Cardiac muscle cell (in vitro differentiated cells and primary cell): Measurements from ENCODE around the gene SLC29A2. TPM values are rescaled to one million over a fixed set of nuclear protein-coding genes. Genes with fewer than 3 reads are reported as not detected.
"Not testable (repeated sequence)": the region's sequence is repeated elsewhere in the genome, so short reads cannot be mapped to it uniquely, and the experiment has no call there.

Source experiments
- DNase-seq, 2 donors: peaks; one replicate each; pipeline versions ENCODE4 v3.0.0 to v3.0.0-alpha.2; 2010 to 2017; ENCODE audit warnings: low read depth in 1 of 2, low spot score in 1 of 2
- H3K27ac ChIP-seq: fragments of 200-600 bp; sonication (generic); 2 replicates; pipeline ENCODE4 v1.5.1; 2016
- H3K27me3 ChIP-seq: fragments of 200-600 bp; sonication (generic); 2 replicates; pipeline ENCODE4 v1.6.0; 2016; ENCODE audit warnings: control low read depth
- H3K36me3 ChIP-seq: fragments of 200-600 bp; sonication (generic); 2 replicates; pipeline ENCODE4 v1.5.1; 2016; ENCODE audit warnings: control low read depth
- H3K4me1 ChIP-seq: fragments of 200-600 bp; sonication (generic); 2 replicates; pipeline ENCODE4 v1.8.1; 2017; ENCODE audit warnings: low read depth, mild to moderate bottlenecking, mixed run types
- H3K4me3 ChIP-seq: fragments of 200-600 bp; sonication (generic); 2 replicates; pipeline ENCODE4 v1.5.1; 2016; ENCODE audit warnings: mild to moderate bottlenecking
- H3K9me3 ChIP-seq: fragments of 200-600 bp; sonication (generic); 2 replicates; pipeline ENCODE4 v1.5.1; 2017; ENCODE audit warnings: low read depth, mild to moderate bottlenecking, control low read depth
- polyA plus RNA-seq: library from polyadenylated mRNA; unstranded; fragments of >200 nt; fragmentation: Nextera tagmentation; extraction: Ambion mirVana; gene quantifications from 2 replicates; pipeline ENCODE4 v1.2.1, GENCODE V29; 2016
- total RNA-seq: library from RNA; depleted of rRNA; stranded (reverse); fragments of >200 nt; gene quantifications from 2 replicates; pipeline ENCODE4 v1.2.3, GENCODE V29; 2016
- TF ChIP-seq, protein P1 (sequence below): IDR thresholded peaks from 2 replicates; pipeline ENCODE4 v1.5.1; 2012; ENCODE audit warnings: low read depth, mild to moderate bottlenecking, low read length

Gene SLC29A2
- total and polyA plus RNA-seq, 2 experiments from 2014 or later: 36.8 to 50.2 TPM

GRCh38 chr11:66325263-66325671 lies 46.3 kb downstream of the SLC29A2 start:
- no peak for DNase-seq
- TF ChIP-seq, protein P1, sequence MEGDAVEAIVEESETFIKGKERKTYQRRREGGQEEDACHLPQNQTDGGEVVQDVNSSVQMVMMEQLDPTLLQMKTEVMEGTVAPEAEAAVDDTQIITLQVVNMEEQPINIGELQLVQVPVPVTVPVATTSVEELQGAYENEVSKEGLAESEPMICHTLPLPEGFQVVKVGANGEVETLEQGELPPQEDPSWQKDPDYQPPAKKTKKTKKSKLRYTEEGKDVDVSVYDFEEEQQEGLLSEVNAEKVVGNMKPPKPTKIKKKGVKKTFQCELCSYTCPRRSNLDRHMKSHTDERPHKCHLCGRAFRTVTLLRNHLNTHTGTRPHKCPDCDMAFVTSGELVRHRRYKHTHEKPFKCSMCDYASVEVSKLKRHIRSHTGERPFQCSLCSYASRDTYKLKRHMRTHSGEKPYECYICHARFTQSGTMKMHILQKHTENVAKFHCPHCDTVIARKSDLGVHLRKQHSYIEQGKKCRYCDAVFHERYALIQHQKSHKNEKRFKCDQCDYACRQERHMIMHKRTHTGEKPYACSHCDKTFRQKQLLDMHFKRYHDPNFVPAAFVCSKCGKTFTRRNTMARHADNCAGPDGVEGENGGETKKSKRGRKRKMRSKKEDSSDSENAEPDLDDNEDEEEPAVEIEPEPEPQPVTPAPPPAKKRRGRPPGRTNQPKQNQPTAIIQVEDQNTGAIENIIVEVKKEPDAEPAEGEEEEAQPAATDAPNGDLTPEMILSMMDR: no peak
- Histone ChIP-seq H3K27ac (no peak overlapping the region), H3K36me3 (no peaks in the 10 kb centered on the region), H3K4me3 (no peak overlapping the region), H3K9me3 (no peaks in the 10 kb centered on the region), H3K27me3 (no peaks in the 10 kb centered on the region), H3K4me1 (peaks cover 14% of the 10 kb centered on the region)

DNA sequence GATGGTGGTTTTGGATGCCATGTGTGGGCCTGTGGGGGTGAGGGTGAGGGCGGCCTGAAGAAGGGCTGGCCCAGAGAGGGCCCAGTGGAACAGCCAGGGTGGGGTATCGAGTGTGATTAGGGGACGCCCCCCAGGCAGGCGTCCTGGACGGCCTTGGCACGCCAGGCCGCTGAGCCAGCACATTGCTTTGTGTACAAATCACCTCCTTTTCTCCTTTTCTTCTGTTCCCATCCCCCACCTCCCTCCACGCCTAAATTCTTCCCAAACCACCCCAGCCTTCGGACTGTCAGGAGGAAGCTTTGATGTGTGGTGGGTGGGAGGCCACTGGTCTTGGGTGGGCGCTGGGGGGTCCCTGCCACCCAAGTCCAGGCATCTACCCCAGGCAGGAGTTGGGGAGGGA lies 46.9 kb downstream of the SLC29A2 start:
- peak in 1 of 2 donors; percentile 60 for DNase-seq
- peaks cover 14% of the 10 kb centered on the region for H3K4me1 ChIP-seq
- H3K27ac ChIP-seq: no peak overlapping the region
- H3K36me3 ChIP-seq: no peaks in the 10 kb centered on the region
- no peaks in the 10 kb centered on the region for H3K27me3 ChIP-seq
- no peak overlapping the region for H3K4me3 ChIP-seq
- TF ChIP-seq, protein P1: no peak
- no peaks in the 10 kb centered on the region for H3K9me3 ChIP-seq

GRCh38 chr11:66323684-66324083 lies 47.9 kb downstream of the SLC29A2 start:
- Histone ChIP-seq H3K27me3 (no peaks in the 10 kb centered on the region), H3K4me3 (no peak overlapping the region), H3K9me3 (no peaks in the 10 kb centered on the region), H3K36me3 (no peaks in the 10 kb centered on the region), H3K27ac (no peak overlapping the region), H3K4me1 (peaks cover 13% of the 10 kb centered on the region)
- no peak for DNase-seq
- TF ChIP-seq, protein P1: no peak

DNA sequence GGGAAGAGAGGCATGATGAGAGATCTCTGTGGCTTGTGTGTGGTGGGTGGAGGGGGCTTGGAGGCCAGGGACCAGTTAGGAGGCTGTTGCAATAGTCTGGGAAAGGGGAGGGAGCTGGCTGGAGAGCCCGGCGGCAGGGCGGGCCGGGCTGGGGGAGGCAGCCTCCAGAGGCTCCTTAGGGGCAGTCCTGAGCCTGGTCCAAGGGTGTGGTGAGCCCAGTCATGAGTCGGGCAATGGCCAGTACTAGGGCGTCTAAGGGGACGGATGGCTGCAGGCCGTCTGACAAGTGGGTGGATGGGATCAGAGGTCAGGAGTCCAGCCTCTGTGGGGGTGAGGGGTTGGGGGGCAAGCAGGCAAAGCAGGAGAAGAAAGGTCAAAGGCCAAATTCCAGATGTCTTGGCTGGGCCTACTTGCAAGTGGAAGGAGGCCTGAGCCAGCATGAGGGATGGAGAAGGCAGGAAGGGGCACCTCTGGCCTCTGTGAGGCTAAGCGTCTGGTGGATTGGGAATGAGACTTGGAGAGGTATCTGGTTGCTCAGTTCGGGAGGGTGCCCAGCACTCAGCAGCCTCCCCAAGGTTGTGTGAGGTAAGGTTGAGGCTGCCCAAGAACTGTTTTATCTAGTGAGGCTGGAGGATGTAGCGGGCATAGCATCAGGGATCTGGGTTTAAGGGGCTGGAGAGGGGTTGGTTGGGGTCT lies 48.7 kb downstream of the SLC29A2 start:
- Histone ChIP-seq H3K36me3 (no peaks in the 10 kb centered on the region), H3K9me3 (no peaks in the 10 kb centered on the region), H3K27me3 (no peaks in the 10 kb centered on the region), H3K4me3 (no peak overlapping the region), H3K4me1 (peaks cover 13% of the 10 kb centered on the region), H3K27ac (no peak overlapping the region)
- TF ChIP-seq, protein P1: no peak
- DNase-seq: peak in 1 of 2 donors; percentile 83

DNA sequence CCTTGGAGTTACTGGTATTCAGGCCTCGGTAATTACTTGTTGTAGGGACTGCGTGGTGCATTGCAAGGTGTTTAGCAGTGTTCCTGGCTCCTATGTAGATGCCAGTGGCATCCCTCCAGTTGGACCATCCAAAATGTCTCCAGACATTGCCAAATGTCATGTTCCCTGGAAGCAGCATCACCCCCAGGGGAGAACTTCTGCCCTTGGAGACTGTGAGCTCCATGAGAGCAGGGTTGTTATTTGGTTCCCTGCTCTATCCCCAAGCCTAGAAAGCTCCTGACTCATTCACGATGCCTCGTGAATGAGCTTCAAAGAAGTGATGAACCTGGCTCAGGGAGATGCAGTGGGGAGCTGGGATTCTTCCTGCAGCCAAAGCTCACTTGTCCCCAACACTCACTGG lies 50.0 kb downstream of the SLC29A2 start:
- H3K27me3 ChIP-seq: no peaks in the 10 kb centered on the region
- DNase-seq: no peak
- no peak overlapping the region for H3K4me3 ChIP-seq
- H3K4me1 ChIP-seq: peaks cover 20% of the 10 kb centered on the region
- no peak overlapping the region for H3K27ac ChIP-seq
- no peaks in the 10 kb centered on the region for H3K36me3 ChIP-seq
- TF ChIP-seq, protein P1: no peak
- H3K9me3 ChIP-seq: no peaks in the 10 kb centered on the region

- not testable (repeated sequence) for H3K36me3 ChIP-seq, H3K27ac ChIP-seq, H3K27me3 ChIP-seq, H3K4me3 ChIP-seq, H3K9me3 ChIP-seq, DNase-seq
- H3K4me1 ChIP-seq: peaks cover 16% of the 10 kb centered on the region
These were observed 50.8 kb downstream of the SLC29A2 start for GRCh38 chr11:66320748-66321147.

DNA sequence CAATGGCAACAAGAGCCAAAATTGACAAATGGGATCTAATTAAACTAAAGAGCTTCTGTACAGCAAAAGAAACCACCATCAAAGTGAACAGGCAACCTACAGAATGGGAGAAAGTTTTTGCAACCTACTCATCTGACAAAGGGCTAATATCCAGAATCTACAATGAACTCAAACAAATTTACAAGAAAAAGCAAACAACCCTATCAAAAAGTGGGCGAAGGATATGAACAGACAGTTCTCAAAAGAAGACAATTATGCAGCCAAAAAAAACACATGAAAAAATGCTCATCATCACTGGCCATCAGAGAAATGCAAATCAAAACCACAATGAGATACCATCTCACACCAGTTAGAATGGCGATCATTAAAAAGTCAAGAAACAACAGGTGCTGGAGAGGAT lies 51.3 kb downstream of the SLC29A2 start:
- peaks cover 16% of the 10 kb centered on the region for H3K4me1 ChIP-seq
- not testable (repeated sequence) for H3K27ac ChIP-seq, DNase-seq, H3K27me3 ChIP-seq, H3K9me3 ChIP-seq, H3K36me3 ChIP-seq, H3K4me3 ChIP-seq
